LNCaP clone FGC (cell line): Measurements from ENCODE around the gene SHKBP1.

Source experiments
- DNase-seq: peaks from one replicate; pipeline ENCODE4 v3.0.0-alpha.2; 2011; ENCODE audit warnings: low read depth
- H3K4me3 ChIP-seq: 2 replicates; pipeline ENCODE4 v1.5.1; 2011; ENCODE audit warnings: mild to moderate bottlenecking, low read depth, low read length, control low read depth
- TF ChIP-seq, protein P1 (sequence below): IDR thresholded peaks from 2 replicates; pipeline ENCODE4 v1.5.1; 2012; ENCODE audit warnings: mild to moderate bottlenecking; ENCODE audit not compliant: control insufficient read depth, insufficient read depth; ENCODE audit errors: extremely low read depth

Gene SHKBP1

DNA sequence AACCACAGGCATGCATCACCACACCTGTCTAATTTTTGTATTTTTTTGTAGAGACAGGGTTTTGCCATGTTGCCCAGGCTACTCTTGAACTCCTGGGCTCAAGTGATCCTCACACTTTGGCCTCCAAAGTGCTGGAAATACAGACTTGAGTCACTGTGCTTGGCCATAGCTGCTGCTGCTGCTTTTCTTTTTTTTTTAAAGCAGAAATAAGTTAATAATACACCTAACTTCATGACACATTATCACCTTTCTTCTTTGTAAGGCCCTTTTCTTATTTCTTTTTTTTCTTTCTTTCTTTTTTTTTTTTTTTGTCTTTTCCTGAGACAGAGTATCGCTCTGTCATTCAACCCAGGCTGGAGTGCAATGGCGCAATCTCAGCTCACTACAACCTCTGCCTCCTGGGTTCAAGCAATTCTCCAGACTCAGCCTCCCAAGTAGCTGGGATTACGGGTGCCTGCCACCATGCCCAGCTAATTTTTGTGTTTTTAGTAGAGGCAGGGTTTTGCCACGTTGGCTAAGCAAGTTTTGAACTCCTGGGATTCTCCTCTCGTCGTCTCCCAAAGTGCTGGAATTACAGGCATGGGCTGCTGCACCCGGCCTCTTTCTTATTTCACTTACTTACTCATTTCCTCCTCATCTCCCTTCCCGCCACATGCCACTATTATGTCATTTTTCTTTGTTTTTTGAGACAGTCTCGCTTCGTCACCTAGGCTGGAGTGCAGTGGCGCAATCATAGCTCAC, 8.7 kb downstream of the SHKBP1 start:
- no peak for DNase-seq
- TF ChIP-seq, protein P1, sequence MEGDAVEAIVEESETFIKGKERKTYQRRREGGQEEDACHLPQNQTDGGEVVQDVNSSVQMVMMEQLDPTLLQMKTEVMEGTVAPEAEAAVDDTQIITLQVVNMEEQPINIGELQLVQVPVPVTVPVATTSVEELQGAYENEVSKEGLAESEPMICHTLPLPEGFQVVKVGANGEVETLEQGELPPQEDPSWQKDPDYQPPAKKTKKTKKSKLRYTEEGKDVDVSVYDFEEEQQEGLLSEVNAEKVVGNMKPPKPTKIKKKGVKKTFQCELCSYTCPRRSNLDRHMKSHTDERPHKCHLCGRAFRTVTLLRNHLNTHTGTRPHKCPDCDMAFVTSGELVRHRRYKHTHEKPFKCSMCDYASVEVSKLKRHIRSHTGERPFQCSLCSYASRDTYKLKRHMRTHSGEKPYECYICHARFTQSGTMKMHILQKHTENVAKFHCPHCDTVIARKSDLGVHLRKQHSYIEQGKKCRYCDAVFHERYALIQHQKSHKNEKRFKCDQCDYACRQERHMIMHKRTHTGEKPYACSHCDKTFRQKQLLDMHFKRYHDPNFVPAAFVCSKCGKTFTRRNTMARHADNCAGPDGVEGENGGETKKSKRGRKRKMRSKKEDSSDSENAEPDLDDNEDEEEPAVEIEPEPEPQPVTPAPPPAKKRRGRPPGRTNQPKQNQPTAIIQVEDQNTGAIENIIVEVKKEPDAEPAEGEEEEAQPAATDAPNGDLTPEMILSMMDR = no peak
- no peak overlapping the region for H3K4me3 ChIP-seq

- TF ChIP-seq, protein P1 = no peak
- no peak overlapping the region for H3K4me3 ChIP-seq
- no peak for DNase-seq
Measured at GRCh38 chr19:40585982-40586422, 9.3 kb downstream of the SHKBP1 start.

DNA sequence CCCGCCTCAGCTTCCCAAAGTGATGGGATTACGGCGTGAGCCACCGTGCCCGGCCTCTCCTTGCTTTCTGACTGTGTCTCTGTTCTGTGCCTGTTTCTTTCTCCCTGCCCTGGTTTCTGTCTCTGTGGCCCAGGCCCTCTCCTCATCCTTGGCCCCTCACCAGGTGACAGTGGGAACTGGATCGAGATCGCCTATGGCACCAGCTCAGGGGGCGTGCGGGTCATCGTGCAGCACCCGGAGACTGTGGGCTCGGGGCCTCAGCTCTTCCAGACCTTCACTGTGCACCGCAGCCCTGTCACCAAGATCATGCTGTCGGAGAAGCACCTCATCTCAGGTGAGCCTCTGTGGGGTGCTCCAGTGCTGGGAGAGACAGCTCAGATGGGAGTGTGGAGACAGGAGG, 9.9 kb downstream of the SHKBP1 start:
- TF ChIP-seq, protein P1 = no peak
- no peak overlapping the region for H3K4me3 ChIP-seq

GRCh38 chr19:40588110-40588854, 11.6 kb downstream of the SHKBP1 start:
- TF ChIP-seq, protein P1 = no peak
- no peak for DNase-seq
- H3K4me3 ChIP-seq = no peak overlapping the region

More for the DNA sequence above, 9.9 kb downstream of the SHKBP1 start:
- DNase-seq = no peak

GRCh38 chr19:40588926-40589569, 12.4 kb downstream of the SHKBP1 start:
- no peak overlapping the region for H3K4me3 ChIP-seq
- DNase-seq = no peak
- TF ChIP-seq, protein P1 = no peak

- no peak for DNase-seq
- H3K4me3 ChIP-seq = no peak overlapping the region
- TF ChIP-seq, protein P1 = no peak
Measured at GRCh38 chr19:40589591-40590429, 13.1 kb downstream of the SHKBP1 start.
